GM19239 (cell line): ENCODE data around the gene CLCN3.
"Not testable (repeated sequence)": the region's sequence is repeated elsewhere in the genome, so short reads cannot be mapped to it uniquely, and the experiment has no call there.

Source experiments
- DNase-seq: peaks from one replicate; pipeline ENCODE4 v3.0.0; 2011; ENCODE audit warnings: low spot score; ENCODE audit not compliant: insufficient read length
- FAIRE-seq: peaks from 2 replicates; lab custom pipeline; 2011; peaks lifted over from hg19 to GRCh38; lab: Jason Lieb, UNC

CLCN3 gene

GRCh38 chr4:169616846-169617245 lies 3.5 kb upstream of the CLCN3 start:
- FAIRE-seq (no peak), DNase-seq (no peak)

- DNase-seq: no peak
- no peak for FAIRE-seq
Measured at GRCh38 chr4:169617306-169617705, 3.1 kb upstream of the CLCN3 start.

- DNase-seq: no peak
- FAIRE-seq: no peak
Measured at GRCh38 chr4:169618286-169618685, 2.1 kb upstream of the CLCN3 start.

GRCh38 chr4:169618986-169619385 lies 1.4 kb upstream of the CLCN3 start:
- DNase-seq (no peak), FAIRE-seq (no peak)

GRCh38 chr4:169619518-169619957 lies 840 bp upstream of the CLCN3 start:
- no peak for FAIRE-seq
- DNase-seq: no peak

GRCh38 chr4:169620880-169621248 lies 486 bp downstream of the CLCN3 start:
- no peak for DNase-seq
- peak; percentile 82 for FAIRE-seq

- peak; percentile 68 for FAIRE-seq
Measured at GRCh38 chr4:169621731-169622492, 1.5 kb downstream of the CLCN3 start.

GRCh38 chr4:169622566-169622965 lies 2.2 kb downstream of the CLCN3 start:
- no peak for FAIRE-seq
- DNase-seq: no peak

More at GRCh38 chr4:169621731-169622492, 1.5 kb downstream of the CLCN3 start:
- no peak for DNase-seq

GRCh38 chr4:169624012-169624411 lies 3.6 kb downstream of the CLCN3 start:
- DNase-seq: not testable (repeated sequence)

GRCh38 chr4:169625886-169626285 lies 5.5 kb downstream of the CLCN3 start:
- no peak for FAIRE-seq
- no peak for DNase-seq

More at GRCh38 chr4:169624012-169624411, 3.6 kb downstream of the CLCN3 start:
- not testable (repeated sequence) for FAIRE-seq

- no peak for DNase-seq
Measured at GRCh38 chr4:169626331-169627282, 6.2 kb downstream of the CLCN3 start.

GRCh38 chr4:169627307-169627706 lies 6.9 kb downstream of the CLCN3 start:
- DNase-seq: no peak
- FAIRE-seq: peak; percentile 8

More at GRCh38 chr4:169626331-169627282, 6.2 kb downstream of the CLCN3 start:
- FAIRE-seq: no peak

- FAIRE-seq (no peak), DNase-seq (no peak)
Measured at GRCh38 chr4:169628579-169628978, 8.2 kb downstream of the CLCN3 start.

- DNase-seq: no peak
- FAIRE-seq: peak; percentile 55
Measured at GRCh38 chr4:169630069-169630468, 9.7 kb downstream of the CLCN3 start.

GRCh38 chr4:169632896-169633295 lies 12.5 kb downstream of the CLCN3 start:
- FAIRE-seq (no peak), DNase-seq (no peak)

GRCh38 chr4:169634975-169635374 lies 14.6 kb downstream of the CLCN3 start:
- peak; percentile 56 for FAIRE-seq
- DNase-seq: no peak

GRCh38 chr4:169640261-169640870 lies 20.0 kb downstream of the CLCN3 start:
- no peak for DNase-seq
- FAIRE-seq: no peak

GRCh38 chr4:169644802-169645201 lies 24.4 kb downstream of the CLCN3 start:
- no peak for FAIRE-seq
- DNase-seq: no peak

GRCh38 chr4:169645627-169646026 lies 25.2 kb downstream of the CLCN3 start:
- no peak for FAIRE-seq
- no peak for DNase-seq

- DNase-seq (no peak), FAIRE-seq (no peak)
Measured at GRCh38 chr4:169649545-169650226, 29.3 kb downstream of the CLCN3 start.
